ENCODE results near the gene CMPK2.
A peak's percentile ranks its signal among the peaks of the same experiment; 100 is the strongest.
"Not testable (repeated sequence)": the region's sequence is repeated elsewhere in the genome, so short reads cannot be mapped to it uniquely, and the experiment has no call there.

Gene CMPK2, protein sequence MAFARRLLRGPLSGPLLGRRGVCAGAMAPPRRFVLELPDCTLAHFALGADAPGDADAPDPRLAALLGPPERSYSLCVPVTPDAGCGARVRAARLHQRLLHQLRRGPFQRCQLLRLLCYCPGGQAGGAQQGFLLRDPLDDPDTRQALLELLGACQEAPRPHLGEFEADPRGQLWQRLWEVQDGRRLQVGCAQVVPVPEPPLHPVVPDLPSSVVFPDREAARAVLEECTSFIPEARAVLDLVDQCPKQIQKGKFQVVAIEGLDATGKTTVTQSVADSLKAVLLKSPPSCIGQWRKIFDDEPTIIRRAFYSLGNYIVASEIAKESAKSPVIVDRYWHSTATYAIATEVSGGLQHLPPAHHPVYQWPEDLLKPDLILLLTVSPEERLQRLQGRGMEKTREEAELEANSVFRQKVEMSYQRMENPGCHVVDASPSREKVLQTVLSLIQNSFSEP

DNA sequence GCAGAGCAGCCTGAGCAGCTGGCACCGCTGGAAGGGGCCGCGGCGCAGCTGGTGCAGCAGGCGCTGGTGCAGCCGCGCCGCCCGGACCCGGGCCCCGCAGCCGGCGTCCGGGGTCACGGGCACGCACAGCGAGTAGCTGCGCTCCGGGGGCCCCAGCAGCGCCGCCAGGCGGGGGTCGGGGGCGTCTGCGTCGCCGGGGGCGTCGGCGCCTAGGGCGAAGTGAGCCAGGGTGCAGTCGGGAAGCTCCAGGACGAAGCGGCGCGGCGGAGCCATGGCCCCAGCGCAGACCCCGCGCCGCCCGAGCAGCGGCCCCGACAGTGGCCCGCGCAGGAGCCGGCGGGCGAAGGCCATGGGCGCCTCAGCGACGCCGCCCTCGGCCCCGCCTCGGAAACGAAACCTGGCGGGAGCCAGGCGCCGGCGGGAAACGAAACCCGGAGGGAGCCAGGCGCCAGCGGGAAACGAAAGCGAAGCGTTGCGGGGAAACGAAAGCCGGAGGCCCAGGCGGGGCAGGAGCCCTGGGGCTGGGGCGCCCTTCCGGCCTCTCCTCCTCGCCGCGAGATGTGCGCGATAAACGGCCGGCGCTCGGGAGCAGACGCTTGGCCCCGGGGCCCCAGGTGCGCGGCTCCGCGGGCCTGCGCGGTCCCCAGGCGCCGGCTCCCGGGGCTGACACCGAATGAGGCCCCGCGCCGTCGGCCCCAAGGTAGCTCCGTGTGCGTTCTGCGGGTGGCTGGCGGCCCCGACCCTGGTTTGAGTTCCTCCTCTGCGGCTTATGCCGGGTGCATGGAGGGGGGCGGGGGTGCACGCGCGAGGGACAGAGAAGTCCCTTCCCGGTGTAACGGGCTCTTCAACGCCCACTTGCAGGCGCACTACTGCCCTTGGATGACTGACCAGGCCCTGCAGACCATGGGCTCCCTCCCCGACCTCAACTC is at the start of gene CMPK2:
Gene CMPK2, minus strand, starts transcription at position 562 of the 929 bp plus-strand sequence. Its CDS starts 211 bp downstream, at position 351.
- DNase-seq (ENCODE audit: low spot score) (no peak), FAIRE-seq (no peak)

DNA sequence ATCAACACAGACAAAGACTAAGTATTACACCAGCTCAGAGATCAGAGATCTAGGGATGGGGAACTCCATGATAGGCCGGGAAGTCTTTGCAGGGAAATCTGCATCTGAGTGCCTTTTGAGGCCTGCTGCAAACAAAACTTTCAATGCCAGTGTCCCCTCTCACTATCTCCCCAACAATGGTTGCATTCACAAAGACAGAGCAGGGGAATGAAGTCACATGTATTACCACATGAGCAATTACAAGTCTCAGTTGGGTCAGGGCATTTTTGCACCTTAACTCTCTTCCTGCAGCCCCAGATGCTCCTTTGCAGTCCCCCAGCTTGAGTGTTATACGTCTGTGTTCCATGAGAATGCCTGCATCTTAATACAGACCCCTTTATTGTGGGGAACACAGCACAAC is 49.7 kb upstream of the CMPK2 start:
- DNase-seq (ENCODE audit: low spot score) (no peak), FAIRE-seq (no peak)

DNA sequence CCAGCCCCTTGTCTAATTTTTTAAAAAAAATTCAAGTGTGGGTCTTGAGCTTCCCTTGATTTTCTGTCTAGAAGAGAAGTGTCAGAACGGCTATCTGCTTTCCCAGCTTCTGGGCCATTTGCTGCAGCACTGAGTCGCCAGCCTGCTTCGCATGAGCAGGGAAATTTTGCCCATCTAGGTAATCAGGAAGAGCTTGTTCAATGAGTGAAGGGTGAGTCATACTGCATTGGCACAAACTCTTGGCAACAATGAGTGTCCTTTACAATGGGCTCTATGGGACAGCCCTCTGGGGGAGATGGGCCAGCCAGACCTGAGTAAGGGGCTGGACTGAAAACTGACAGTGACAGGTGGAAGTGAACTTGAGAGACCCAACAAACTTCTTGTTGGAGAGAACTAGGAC is 49.1 kb upstream of the CMPK2 start:
- FAIRE-seq, result no peak

DNA sequence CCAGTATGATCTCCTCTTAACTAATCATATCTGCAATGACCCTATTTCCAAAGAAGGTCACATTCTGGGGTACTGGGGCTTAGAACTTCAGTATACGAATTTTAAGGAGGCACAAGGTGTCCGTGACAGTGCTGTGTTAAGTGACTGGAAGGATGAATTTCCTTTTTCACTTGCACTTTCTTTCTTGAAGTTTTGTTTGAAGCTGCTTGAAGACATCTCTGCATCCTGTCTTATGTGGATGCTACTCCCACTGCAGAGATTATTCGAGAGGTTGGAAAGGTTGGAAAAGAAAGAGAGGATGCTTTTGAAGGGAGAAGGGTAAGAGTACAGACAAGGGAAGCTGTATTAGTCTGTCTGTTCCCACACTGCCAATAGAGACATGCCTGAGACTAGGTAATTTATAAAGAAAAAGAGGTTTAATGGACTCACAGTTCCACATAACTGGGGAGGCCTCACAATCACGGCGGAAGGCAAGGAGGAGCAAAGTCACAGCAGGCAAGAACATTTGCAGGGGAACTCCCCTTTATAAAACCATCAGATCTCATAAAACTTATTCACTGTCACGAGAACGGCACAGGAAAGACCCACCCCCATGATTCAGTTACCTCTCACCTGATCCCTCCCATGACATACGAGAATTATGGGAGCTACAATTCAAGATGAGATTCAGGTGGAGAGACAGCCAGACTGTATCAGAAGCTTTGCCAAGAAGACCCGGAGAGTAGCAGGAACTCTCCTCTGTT is 47.9 kb upstream of the CMPK2 start:
- no peak for FAIRE-seq

More for the DNA sequence above, 49.1 kb upstream of the CMPK2 start:
- DNase-seq (ENCODE audit: low spot score), result peak; percentile 50

DNA sequence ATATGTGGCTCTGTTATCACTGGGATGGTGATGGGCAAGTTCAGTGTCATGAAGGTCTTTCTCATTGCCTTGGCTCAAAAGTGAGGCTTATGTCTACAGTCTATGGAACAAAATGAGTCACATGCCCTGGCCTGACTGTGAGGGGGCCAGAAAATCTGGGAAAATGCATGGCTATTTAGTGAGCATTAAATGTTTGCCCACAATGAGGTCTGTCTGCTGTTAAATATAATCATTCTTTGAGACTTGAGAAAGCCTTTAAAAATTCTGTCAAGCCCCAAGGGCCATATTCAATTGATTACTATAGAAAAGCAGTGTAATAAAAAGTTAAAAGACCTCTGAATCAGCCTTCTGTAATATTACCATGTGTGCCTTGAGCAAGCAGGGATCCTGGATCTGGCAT is 46.0 kb upstream of the CMPK2 start:
- FAIRE-seq (no peak), DNase-seq (ENCODE audit: low spot score) (no peak)

More for the DNA sequence above, 47.9 kb upstream of the CMPK2 start:
- no peak for DNase-seq (ENCODE audit: low spot score)

DNA sequence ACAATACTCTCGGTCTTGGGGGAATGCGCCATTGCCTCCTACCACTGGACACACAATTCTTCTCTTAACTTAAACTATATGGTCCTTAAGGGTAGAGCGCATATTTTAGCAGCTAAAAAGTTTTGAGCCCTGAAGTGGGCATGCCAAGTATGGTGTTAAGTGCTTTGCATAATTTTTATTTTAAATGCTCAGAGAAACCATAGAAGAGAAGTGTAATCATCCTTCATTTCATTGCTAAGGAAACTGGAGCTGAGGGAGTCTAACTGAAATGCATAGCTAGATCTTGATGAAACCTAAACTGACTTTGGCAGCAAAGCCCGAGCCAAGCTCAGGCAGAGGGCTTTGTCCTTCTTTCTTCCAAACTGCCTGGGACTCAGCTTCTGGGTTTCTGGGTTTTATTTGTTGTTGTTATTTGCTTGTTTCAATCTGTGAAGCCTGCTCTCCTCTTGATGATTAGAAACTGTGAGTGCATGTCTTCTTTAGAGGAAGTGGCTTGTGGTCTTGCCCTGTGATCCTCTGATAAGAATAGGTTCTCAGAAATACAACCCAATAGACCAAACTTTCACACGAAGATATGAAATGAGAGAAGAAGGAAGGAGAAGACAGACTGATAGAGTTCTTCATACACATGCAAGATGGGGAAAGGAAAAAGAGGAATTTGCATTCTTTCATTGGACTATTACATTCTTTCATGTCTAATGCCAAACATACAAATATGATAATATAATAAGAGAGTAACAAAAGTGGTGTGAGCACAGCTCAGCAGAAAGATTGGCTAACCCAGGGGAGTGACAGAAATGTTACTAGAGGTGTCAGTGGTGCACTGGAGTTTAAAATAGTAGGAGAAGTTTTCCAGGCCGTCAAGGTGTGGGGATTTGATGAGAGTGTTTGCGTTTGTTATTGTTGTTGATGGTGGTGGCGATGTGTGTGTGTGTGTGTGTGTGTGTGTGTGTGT is 44.0 kb upstream of the CMPK2 start:
- DNase-seq (ENCODE audit: low spot score) (no peak), FAIRE-seq (no peak)

DNA sequence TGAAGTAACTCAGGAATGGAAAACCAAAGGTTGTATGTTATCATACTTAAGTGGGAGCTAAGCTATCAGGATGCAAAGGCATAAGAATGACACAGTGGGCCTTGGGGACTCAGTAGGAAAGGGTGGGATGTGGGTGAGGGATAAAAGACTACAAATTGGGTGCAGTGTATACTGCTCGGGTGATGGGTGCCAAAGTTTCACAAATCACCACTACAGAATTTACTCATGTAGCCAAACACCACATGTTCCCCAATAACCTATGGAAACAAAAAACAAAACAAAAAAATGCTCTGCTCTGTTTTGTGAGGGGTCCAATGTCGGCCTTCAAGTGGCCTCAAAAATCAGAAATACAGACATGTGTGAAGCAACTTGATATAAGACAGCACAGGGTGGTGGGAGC is 42.6 kb upstream of the CMPK2 start:
- FAIRE-seq, result no peak

DNA sequence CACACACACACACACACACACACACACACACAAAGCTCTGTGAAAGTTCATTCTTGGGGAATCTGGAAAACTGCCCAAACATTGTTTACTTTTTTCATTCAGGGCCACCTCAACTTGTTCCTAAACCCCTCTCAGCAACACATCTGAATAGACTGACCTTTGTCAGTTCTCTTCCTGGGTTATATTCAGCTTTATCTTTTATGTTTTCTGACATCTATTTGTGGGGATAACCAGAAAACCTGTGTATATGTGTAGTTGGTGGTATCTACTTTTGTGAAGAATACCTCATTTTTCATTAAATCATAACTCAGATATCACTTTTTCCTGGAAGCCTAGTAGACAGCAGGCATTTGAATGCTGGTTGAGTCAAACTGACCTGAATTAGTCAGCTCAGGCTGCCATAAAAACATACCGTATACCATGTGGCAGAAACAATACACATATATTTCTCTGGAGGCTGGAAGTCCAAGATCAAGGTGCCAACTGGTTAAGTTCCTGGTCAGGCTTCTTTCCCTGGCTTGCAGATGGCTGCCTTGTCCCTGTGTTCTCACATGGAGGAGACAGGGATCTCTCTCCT is 40.5 kb upstream of the CMPK2 start:
- DNase-seq (ENCODE audit: low spot score), result no peak
- no peak for FAIRE-seq

More for the DNA sequence above, 42.6 kb upstream of the CMPK2 start:
- no peak for DNase-seq (ENCODE audit: low spot score)

DNA sequence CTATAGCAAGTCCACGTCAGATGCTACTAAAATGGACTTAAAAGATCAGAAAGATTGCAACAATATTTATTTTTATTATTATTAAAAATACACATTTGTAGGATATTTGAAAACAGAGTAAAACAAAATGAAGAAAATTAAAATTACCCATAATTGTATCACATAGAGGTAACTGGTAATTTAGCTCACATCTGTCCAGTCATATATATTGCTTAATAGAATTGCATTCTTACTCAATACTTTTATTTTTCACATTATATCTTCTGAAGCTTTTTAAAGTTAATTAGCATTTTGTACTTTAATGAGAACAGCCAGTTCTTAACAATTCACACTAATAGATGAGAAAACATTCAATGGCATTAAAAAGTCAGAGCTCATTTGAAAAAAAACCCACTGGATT is 40.0 kb upstream of the CMPK2 start:
- DNase-seq (ENCODE audit: low spot score) (no peak), FAIRE-seq (no peak)

DNA sequence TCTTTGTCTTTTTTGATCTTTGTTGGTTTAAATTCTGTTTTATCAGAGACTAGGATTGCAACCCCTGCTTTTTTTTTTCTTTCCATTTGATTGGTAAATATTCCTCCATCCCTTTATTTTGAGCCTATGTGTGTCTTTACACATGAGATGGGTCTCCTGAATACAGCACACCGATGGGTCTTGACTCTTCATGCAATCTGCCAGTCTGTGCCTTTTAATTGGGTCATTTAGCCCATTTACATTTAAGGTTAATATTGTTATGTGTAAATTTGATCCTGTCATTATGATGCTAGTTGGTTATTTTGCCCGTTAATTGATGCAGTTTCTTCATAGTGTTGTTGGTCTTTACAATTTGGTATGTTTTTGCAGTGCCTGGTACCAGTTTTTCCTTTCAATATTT is 36.9 kb upstream of the CMPK2 start:
- FAIRE-seq; DNase-seq (ENCODE audit: low spot score): not testable (repeated sequence)

DNA sequence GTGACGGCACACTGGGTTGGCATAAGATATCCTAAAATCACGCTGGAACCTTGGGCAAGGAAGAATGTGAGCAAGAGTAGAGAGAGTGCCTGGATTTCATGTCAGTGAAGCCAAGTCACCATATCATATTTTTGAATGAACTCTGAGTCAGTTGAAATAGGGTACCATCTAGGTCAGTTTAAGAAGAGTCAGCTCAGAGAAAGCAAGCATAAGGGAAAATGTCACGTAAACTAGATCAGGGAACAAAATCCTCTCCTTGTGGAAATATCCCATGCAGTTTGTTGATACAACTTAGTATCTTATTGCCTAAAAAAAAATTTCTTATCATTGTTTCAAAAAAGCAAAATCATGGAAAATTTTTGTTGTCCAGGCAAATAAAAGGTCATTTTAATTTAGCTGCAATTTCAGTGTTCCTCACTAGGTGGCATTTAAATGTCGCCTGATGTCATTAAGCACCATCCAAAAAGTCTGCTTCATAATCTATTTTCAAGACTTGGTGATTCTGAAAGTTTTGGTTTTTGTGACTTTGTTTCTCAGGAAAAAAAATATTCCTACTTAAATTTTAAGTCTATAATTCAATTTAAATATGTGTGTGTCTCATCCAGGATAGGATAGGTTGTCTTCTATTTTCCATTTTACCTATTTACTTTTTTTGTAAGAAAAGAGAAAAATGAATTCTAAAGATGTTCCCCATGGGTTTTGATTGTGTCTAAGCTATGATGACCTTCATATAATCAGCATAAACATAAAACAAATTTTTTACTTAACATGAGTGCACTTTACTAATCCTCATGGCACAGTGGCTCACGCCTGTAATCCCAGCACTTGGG is 31.4 kb upstream of the CMPK2 start:
- peak; percentile 13 for DNase-seq (ENCODE audit: low spot score)

DNA sequence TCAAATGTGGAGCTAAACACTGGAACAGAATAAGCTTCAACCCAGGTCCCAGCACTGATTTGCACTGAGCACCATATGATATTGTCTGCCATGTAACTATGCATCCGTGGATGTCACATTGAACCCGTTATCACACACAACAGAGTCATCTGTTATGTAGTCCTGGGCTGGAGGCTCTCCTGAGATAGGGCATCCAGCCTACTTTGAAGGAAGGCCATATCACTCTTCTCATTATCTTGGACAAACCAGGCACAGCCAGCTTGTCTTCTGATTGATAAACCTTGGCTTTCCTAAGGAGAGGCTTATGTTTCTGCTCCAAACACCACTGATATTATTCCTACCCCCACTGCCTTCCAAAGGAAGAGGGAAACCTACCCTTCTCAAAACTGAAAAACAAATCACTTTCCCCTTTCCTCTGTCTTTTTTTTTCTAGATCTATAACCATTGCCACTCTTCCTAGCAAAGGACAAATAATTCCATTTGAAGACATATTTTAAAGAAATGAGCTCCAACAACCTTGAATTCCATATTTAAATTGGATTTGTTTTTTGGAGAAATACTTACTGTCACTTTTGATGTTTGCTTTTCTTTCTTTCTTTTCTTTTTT is 28.3 kb upstream of the CMPK2 start:
- FAIRE-seq, result no peak

More for the DNA sequence above, 31.4 kb upstream of the CMPK2 start:
- FAIRE-seq, result peak; percentile 79

DNA sequence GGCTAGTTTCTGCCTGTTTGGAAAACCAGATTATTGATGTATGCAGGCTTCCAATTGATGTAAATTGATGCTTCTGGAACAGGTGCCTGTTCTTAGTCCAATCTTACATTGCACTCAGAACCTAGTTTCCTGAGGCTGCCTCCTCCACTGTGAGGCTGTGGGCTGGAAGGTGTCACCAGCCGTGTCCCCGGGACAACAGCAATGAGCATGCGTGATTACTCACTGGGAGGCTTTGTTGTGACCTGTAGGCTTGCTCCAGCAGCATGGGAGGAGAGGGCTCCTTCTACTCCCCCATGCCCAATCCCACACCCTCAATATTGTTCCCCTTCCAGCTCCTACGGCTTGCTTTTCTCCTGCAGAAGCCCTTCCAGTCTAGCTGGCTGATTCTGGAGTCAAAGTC is 23.0 kb upstream of the CMPK2 start:
- DNase-seq (ENCODE audit: low spot score), result no peak
- no peak for FAIRE-seq

More for the DNA sequence above, 28.3 kb upstream of the CMPK2 start:
- no peak for DNase-seq (ENCODE audit: low spot score)

DNA sequence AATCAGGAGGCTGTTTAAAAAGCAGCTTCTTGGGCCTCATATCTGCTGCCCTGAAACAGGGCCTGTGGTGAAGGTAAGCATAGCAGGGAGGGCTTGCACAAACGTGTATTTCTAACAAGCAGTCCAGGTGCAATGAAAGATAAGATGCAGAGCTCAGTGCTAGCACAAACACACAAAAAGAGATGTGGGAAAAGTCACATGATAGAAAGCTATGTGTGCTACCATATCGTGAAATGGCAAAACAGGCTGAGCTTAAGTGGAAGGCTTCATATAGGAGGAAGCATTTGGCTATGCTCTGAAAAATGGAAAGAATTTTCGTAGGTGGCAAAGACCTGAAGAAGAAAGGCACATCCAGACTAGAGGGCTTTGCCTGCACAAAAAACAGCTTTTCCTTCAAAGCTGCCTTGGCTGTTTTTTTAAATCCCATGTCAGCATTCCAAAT is 22.1 kb upstream of the CMPK2 start:
- FAIRE-seq (no peak), DNase-seq (ENCODE audit: low spot score) (no peak)

DNA sequence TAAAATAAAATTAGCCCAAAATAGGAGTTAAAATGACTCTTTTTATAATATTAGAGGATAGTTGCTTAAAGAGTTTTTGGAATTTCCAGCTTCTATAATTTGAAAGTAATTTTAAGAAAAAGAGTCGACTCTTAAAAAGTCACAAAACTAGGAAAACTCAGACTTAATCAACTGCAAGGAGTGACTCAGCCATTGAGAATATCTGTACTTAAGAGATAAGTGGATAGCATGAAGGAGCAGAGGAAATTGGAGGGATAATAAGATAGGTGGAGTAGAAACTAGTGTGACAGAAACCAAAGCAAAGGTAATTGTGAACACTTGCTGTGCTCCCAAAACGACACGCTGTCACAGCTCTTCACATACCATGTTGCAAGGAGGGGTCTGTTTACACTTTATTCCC is 20.3 kb upstream of the CMPK2 start:
- FAIRE-seq, result no peak
- no peak for DNase-seq (ENCODE audit: low spot score)

DNA sequence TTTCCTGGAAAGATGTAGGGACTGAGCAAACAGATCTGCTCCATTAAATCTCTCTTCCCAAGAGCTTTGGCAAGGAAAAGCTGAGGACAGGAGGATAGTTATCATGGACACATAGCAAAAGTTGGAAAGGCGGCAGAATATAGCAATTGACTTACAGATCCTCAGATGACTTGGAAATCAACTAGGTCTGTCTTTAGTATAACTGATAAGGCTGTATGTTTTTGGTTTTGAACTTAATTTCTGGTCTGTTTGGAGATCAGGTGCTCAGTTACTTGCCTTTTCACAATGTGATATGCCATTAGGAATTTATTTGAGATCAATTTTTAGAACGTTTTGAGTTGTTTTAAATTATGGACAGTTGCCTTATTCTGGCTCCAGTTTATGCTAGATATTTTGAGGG is 19.8 kb upstream of the CMPK2 start:
- FAIRE-seq (no peak), DNase-seq (ENCODE audit: low spot score) (no peak)

DNA sequence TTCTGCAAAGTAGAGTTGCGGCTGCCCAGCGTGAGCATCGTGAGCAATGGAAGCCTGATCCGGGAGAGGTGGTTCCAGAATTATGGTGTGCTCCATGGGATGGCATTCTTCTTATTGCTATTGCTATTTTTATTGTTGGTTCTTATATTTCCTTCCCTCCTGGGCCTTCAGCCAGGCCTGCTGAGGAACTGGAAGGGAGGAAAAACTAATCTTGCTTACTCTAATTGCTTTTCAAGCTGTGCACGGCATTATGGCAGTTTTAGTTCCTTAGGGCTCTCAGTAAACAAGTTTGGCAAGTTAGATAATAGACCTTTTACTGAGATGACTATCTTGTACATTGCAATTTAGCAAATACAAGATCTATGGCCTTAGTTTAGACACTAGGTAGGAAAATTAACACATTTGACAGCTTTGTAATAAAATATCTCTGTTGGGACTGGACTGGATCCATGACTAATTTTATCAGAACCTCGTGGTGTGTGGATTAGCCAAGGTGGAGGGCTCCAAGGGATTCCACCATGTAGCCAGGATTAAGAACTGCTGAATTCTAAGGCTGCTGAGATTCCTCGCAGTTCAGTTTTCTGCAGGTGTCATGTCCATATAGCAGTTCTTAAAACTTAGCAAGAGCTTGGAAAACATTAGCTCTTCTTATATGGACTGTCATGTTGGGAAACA is 17.9 kb upstream of the CMPK2 start:
- no peak for DNase-seq (ENCODE audit: low spot score)

DNA sequence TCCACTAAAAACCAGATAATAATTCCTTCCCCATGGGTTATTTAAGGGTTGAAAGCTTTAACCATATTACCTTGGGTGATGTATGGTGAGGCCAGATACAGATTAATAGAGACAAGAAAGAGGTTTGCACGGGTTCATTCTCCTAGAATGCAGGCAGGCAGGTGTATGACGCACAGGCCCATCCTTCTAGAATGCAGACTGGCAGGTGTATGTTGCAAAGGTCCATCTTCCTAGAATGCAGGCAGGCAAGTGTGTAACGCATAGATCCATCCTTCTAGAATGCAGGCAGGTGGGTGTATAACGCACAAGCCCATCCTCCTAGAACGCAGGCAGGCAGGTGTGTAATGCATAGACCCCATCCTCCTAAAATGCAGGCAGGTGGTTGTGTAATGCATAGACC is 15.8 kb upstream of the CMPK2 start:
- no peak for FAIRE-seq
- no peak for DNase-seq (ENCODE audit: low spot score)

More for the DNA sequence above, 17.9 kb upstream of the CMPK2 start:
- FAIRE-seq, result no peak
